Measurements from ENCODE around the gene DEFB132.

- no peak for TF ChIP-seq CTCF (IDR thresholded peaks at IDR 0.05)
- no peak for TF ChIP-seq POLR2A (IDR thresholded peaks at IDR 0.05)
Measured at GRCh38 chr20:301886-302848, 44.6 kb downstream of the DEFB132 start.

All from tibial nerve (tissue), 3 donors.